T-cell (primary cell): Measurements from ENCODE around the gene LINC01488. TPM values are rescaled to one million over a fixed set of nuclear protein-coding genes. Genes with fewer than 3 reads are reported as not detected.

ENCODE experiments used
- ATAC-seq, 4 experiments: fragments of 200-7000 bp in 3 of 4; fragments of 150-1000 bp in 1 of 4; cut with Tn5 transposase; replicated peaks in 1 of 4; 1 replicate in 3 of 4; 2 replicates in 1 of 4; pipeline ENCODE4 v1.10.0; 2021; ENCODE audit warnings: moderate library complexity in 3 of 4, mild to moderate bottlenecking in 2 of 4, moderate number of reproducible peaks in 1 of 4
- CTCF ChIA-PET, 2 donors: fragments of 300-600 bp; sonication (Branson Sonifier 250); formaldehyde crosslinking; loops; one replicate each; lab custom pipeline; 2022; ENCODE audit warnings: antibody characterized with exemption in 2 of 2; lab: Charles Lee
- POLR2A ChIA-PET, 2 donors: fragments of 300-600 bp; sonication (Branson Sonifier 250); formaldehyde crosslinking; loops; one replicate each; lab custom pipeline; 2022; ENCODE audit warnings: antibody characterized with exemption in 2 of 2; lab: Charles Lee
- DNase-seq, 35 experiments: peaks; one replicate each; pipeline versions ENCODE4 v3.0.0 to v3.0.0-alpha.2; 2013 to 2023
- H3K27ac ChIP-seq: one replicate; pipeline ENCODE4 v1.5.1; 2013; ENCODE audit warnings: low read length
- H3K27me3 ChIP-seq, 2 experiments: replicated peaks in 1 of 2; 1 replicate in 1 of 2; 2 replicates in 1 of 2; pipeline versions ENCODE4 v1.6.1 to v1.7.0; 2013; ENCODE audit warnings: low read length in 1 of 2, mixed read lengths in 1 of 2; ENCODE audit not compliant: control insufficient read depth in 2 of 2, insufficient read depth in 2 of 2; ENCODE audit errors: extremely low read depth in 1 of 2
- H3K36me3 ChIP-seq, 2 donors: 1 replicate in 1 of 2; 2 replicates in 1 of 2; pipeline versions ENCODE4 v1.6.1 to v1.7.0; 2013; ENCODE audit warnings: low read length in 1 of 2; ENCODE audit not compliant: control insufficient read depth in 2 of 2, insufficient read depth in 1 of 2; ENCODE audit errors: extremely low read depth in 1 of 2
- H3K4me1 ChIP-seq, 2 experiments: 1 replicate in 1 of 2; 2 replicates in 1 of 2; pipeline versions ENCODE4 v1.6.1 to v1.7.0; 2013; ENCODE audit warnings: low read length in 2 of 2, mixed read lengths in 1 of 2; ENCODE audit not compliant: insufficient read depth in 2 of 2, control insufficient read depth in 1 of 2; ENCODE audit errors: extremely low read depth in 1 of 2
- H3K4me3 ChIP-seq, 2 donors: 1 replicate in 1 of 2; 2 replicates in 1 of 2; pipeline versions ENCODE4 v1.5.1 to v1.7.0; 2013; ENCODE audit warnings: mild to moderate bottlenecking in 2 of 2, low read length in 1 of 2, moderate library complexity in 1 of 2; ENCODE audit not compliant: control insufficient read depth in 1 of 2; ENCODE audit errors: extremely low read depth in 1 of 2
- H3K9me3 ChIP-seq: 2 replicates; pipeline ENCODE4 v1.7.0; 2013
- H3K27ac Mint-ChIP-seq, 2 donors: one replicate each; pipeline ENCODE4 v1.8.0; 2020 to 2021; ENCODE audit warnings: mild to moderate bottlenecking in 2 of 2, mixed read lengths in 2 of 2
- H3K27me3 Mint-ChIP-seq, 2 donors: one replicate each; pipeline ENCODE4 v1.8.0; 2021 to 2022; ENCODE audit warnings: mixed read lengths in 2 of 2
- H3K36me3 Mint-ChIP-seq: one replicate; pipeline ENCODE4 v1.8.0; 2021; ENCODE audit warnings: mixed read lengths
- H3K4me1 Mint-ChIP-seq, 3 donors: one replicate each; pipeline ENCODE4 v1.8.0; 2020 to 2022; ENCODE audit warnings: mixed read lengths in 3 of 3, mild to moderate bottlenecking in 1 of 3
- H3K4me3 Mint-ChIP-seq, 3 donors: one replicate each; pipeline ENCODE4 v1.8.0; 2020 to 2022; ENCODE audit warnings: mild to moderate bottlenecking in 3 of 3, mixed read lengths in 3 of 3, moderate library complexity in 3 of 3
- H3K9me3 Mint-ChIP-seq, 3 donors: one replicate each; pipeline ENCODE4 v1.8.0; 2020 to 2022; ENCODE audit warnings: mixed read lengths in 3 of 3
- WGBS: methylation state at CpG from one replicate; pipeline ENCODE4 v1.1.5; 2013; ENCODE audit warnings: missing lambda C conversion rate; ENCODE audit not compliant: insufficient coverage; 5-methylcytosine and 5-hydroxymethylcytosine counted together
- total RNA-seq, 35 experiments: library from RNA in 6 of 35; stranded (reverse) in 6 of 35; fragments of 120-200 nt in 1 of 35; gene quantifications; one replicate each; pipeline versions ENCODE4 v1.2.1 to v1.2.4 and lab custom pipeline; 2013 to 2026

LINC01488 gene
- total RNA-seq, 5 donors from 2014 or later (not counting 1 experiment from before 2014, with no cell fraction given) = not detected

DNA sequence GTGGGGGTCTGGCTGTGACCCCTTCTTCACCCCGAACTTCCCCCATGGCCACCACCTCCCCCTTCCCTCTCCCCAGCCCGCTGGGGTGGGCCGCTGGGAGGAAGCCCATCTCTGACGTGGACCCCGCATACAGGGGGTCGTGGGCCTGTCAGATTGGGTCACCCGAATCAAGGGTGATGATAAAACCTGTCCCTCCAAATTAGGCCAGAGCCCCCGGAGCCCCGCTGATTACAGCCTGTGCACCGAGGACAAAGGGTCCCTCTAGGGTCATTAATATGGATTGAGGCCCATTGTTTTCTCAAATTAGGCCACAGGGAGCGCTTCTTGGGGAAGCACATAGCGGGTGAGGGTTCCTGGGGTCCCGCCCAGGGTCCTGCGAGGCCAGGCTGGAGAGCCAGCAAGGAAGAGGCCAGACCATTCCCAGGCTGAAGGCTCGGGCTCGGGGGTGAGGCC is 4.9 kb upstream of the LINC01488 start:
- Mint-ChIP-seq H3K4me1 (no peaks in the 10 kb centered on the region), H3K4me3 (no peak overlapping the region), H3K9me3 (peaks cover 0 to 3% (median 0%) of the 10 kb centered on the region in 3 donors), H3K36me3 (no peaks in the 10 kb centered on the region), H3K27me3 (peaks cover 8 to 16% of the 10 kb centered on the region in 2 donors), H3K27ac (no peak overlapping the region)
- no peak overlapping the region for H3K27ac ChIP-seq
- ATAC-seq = no peak
- H3K9me3 ChIP-seq = no peaks in the 10 kb centered on the region
- no peaks in the 10 kb centered on the region for H3K36me3 ChIP-seq
- no peak overlapping the region for H3K4me3 ChIP-seq
- WGBS = 72% methylated on average over 12 of the region's 16 CpGs
- DNase-seq = no peak
- ChIA-PET CTCF (no interaction called here), POLR2A (no interaction called here)
- H3K27me3 ChIP-seq = peaks cover 0 to 36% of the 10 kb centered on the region in 2 experiments
- H3K4me1 ChIP-seq = no peaks in the 10 kb centered on the region

DNA sequence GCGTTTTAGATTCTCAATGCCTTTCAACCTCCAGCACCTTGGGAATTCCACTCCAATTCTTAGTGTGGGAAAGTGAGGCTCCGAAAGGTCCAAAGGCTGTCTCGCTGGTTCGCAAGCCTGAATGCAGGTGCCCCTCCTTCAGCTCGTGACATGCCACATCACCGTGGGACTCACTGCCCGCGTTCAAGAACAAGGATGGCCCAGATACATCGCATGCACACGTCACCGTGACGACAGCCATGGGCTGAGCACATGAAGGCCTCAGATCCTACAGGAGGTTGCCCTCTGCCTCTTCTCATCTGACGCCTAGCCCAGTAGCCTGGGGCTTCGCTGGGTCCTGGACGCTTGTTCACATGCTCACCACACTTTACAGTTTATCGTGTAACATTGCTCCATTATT is 4.4 kb upstream of the LINC01488 start:
- Mint-ChIP-seq H3K9me3 (peaks cover 0 to 3% (median 0%) of the 10 kb centered on the region in 3 donors), H3K27ac (no peak overlapping the region), H3K27me3 (peaks cover 5 to 14% of the 10 kb centered on the region in 2 donors), H3K4me1 (no peaks in the 10 kb centered on the region), H3K4me3 (no peak overlapping the region), H3K36me3 (no peaks in the 10 kb centered on the region)
- ATAC-seq = no peak
- Histone ChIP-seq H3K27ac (no peak overlapping the region), H3K36me3 (no peaks in the 10 kb centered on the region), H3K4me1 (no peaks in the 10 kb centered on the region), H3K27me3 (peaks cover 0 to 34% of the 10 kb centered on the region in 2 experiments), H3K4me3 (no peak overlapping the region), H3K9me3 (no peaks in the 10 kb centered on the region)
- no peak for DNase-seq
- CTCF ChIA-PET = no interaction called here
- 93% methylated on average over 15 of the region's 16 CpGs for WGBS
- POLR2A ChIA-PET = no interaction called here

DNA sequence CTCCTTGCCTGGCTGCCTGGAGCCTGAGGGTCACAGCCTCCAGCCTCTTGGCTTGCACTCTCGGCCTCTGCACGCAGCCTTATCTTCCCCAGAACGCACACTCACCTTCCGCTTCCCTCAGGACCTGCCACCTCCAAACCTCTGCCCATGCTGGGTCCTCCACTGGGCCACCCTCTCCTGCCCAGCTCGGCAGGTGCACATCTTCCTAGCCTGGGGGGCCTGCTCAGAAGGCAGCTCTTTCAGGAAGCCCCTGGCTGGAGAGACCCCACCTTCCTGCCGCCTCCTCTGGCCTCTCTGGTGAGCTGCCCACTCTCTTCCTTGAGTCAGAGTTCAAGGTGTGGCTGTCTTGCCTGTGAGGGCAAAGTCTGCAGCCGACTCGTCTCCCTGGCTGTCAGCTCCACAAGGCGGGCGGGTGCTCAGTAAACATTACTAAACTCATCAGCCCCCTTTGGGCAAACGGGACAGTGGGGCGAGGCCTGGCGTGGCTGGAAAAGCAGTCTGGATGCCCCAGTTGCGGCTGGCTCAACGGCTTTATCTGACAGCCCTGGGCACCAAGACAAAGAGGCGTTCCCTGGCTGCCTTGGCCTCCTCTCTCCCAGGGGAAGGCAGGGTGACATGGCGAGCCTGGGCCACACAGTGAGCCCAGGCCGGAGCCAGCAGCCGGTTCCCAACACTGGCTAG is 1.7 kb upstream of the LINC01488 start:
- Mint-ChIP-seq H3K27ac (no peak overlapping the region), H3K27me3 (peaks cover 4 to 5% of the 10 kb centered on the region in 2 donors), H3K4me3 (no peak overlapping the region), H3K36me3 (no peaks in the 10 kb centered on the region), H3K9me3 (no peaks in the 10 kb centered on the region), H3K4me1 (no peaks in the 10 kb centered on the region)
- H3K4me3 ChIP-seq = no peak overlapping the region
- peaks cover 0 to 37% of the 10 kb centered on the region in 2 experiments for H3K27me3 ChIP-seq
- no peak for ATAC-seq
- WGBS = 89% methylated on average over 18 of the region's 19 CpGs
- no peak for DNase-seq
- H3K27ac ChIP-seq = no peak overlapping the region
- H3K4me1 ChIP-seq = no peaks in the 10 kb centered on the region
- H3K36me3 ChIP-seq = no peaks in the 10 kb centered on the region
- no peaks in the 10 kb centered on the region for H3K9me3 ChIP-seq
- ChIA-PET CTCF (no interaction called here), POLR2A (no interaction called here)

DNA sequence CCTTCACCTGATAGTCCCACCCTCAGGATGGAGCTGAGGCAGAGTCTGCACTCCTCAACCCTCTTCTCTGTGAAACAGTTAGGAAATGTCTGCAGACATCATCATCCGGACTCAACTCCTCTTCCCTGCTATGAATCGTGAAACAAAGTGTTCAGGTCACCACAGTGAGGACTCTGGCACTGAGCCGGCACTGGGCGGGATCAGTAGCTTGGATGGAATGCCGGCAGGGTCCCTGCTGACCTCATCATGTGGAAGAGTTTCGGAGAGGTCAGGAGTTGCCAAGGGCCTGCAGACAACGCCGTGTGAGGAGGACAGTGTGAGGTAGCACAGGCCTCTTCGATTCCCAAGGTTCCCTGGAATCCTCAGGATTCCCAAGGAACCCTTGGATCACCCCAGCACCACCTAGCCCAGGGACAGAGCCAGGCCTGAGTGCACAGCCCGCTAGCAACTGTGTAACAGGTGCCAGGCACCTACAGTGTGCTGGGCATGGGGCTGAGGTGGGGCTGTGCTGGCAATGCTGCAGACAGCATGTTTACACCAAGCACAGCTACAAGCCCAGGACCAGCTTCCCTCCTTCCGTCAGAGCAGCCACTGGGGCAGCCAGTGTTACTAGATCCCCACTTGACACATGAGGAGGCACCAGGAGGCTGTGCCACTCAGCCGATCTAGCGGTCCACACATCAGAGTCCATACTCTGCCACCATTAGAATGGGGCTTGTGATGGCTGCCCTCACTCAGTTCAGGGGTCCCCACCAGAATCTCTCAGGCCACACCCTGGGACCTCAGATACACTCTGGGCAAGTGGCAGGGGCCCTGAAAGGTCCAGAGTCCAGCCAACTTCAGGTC is 693 bp upstream of the LINC01488 start:
- H3K9me3 ChIP-seq = no peaks in the 10 kb centered on the region
- H3K27ac Mint-ChIP-seq = no peak overlapping the region
- H3K36me3 ChIP-seq = no peaks in the 10 kb centered on the region
- POLR2A ChIA-PET = no interaction called here
- CTCF ChIA-PET = no interaction called here
- ATAC-seq = no peak
- no peaks in the 10 kb centered on the region for H3K4me1 ChIP-seq
- WGBS = 80% methylated on average over 13 of the region's 13 CpGs
- peaks cover 4 to 5% of the 10 kb centered on the region in 2 donors for H3K27me3 Mint-ChIP-seq
- H3K4me3 ChIP-seq = no peak overlapping the region
- peaks cover 0 to 38% of the 10 kb centered on the region in 2 experiments for H3K27me3 ChIP-seq
- H3K36me3 Mint-ChIP-seq = no peaks in the 10 kb centered on the region
- H3K27ac ChIP-seq = no peak overlapping the region
- no peaks in the 10 kb centered on the region for H3K4me1 Mint-ChIP-seq
- DNase-seq = no peak
- H3K4me3 Mint-ChIP-seq = no peak overlapping the region
- no peaks in the 10 kb centered on the region for H3K9me3 Mint-ChIP-seq

DNA sequence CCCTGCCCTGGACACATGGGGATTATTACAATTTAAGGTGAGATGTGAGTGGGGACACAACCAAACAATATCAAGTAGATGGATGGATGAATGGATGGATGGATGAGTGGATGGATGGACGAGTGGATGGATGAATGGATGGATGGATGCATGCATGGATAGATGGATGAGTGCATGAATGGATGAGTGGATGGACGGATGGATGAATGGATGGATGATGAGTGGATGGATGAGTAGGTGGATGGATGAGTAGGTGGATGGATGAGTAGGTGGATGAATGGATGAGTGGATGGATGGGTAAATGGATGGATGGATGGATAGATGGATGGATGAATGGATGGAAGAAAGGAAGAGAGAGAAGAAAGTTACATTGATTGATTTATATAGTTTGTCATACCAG is 859 bp downstream of the LINC01488 start:
- H3K4me1 Mint-ChIP-seq = no peaks in the 10 kb centered on the region
- peaks cover 2 to 5% of the 10 kb centered on the region in 2 donors for H3K27me3 Mint-ChIP-seq
- no peak overlapping the region for H3K4me3 Mint-ChIP-seq
- no peaks in the 10 kb centered on the region for H3K9me3 Mint-ChIP-seq
- ChIA-PET POLR2A (no interaction called here), CTCF (no interaction called here)
- WGBS = 63% methylated on average over 2 of the region's 2 CpGs
- peaks cover 0 to 41% of the 10 kb centered on the region in 2 experiments for H3K27me3 ChIP-seq
- H3K9me3 ChIP-seq = no peaks in the 10 kb centered on the region
- H3K27ac ChIP-seq = no peak overlapping the region
- no peak overlapping the region for H3K4me3 ChIP-seq
- DNase-seq = no peak
- H3K36me3 ChIP-seq = no peaks in the 10 kb centered on the region
- H3K4me1 ChIP-seq = no peaks in the 10 kb centered on the region
- no peaks in the 10 kb centered on the region for H3K36me3 Mint-ChIP-seq
- H3K27ac Mint-ChIP-seq = no peak overlapping the region
- no peak for ATAC-seq

DNA sequence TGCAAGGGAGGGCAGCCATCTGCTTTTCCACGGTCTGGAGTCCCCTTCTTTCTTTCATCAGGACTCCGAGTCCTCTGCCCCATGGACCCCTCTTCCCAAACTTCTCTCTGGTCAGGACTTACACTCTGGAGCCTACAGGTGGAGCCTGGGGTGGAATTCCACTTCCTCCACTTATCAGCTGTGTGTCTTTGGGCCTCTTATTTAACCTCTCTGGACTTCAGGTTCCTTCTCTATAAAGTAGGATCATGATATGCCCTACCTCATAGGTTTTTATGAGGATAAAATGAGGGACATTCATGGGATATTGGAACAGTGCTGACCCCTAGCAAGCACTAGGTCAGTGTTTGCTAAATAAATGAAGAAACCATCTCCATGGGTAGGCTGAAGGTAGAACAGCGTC is 1.7 kb downstream of the LINC01488 start:
- H3K27ac Mint-ChIP-seq = no peak overlapping the region
- H3K27me3 Mint-ChIP-seq = peaks cover 0 to 3% of the 10 kb centered on the region in 2 donors
- no peaks in the 10 kb centered on the region for H3K4me1 ChIP-seq
- peaks cover 0 to 34% of the 10 kb centered on the region in 2 experiments for H3K27me3 ChIP-seq
- 100% methylated on average over 1 of the region's 3 CpGs for WGBS
- H3K36me3 Mint-ChIP-seq = no peaks in the 10 kb centered on the region
- H3K4me3 Mint-ChIP-seq = no peak overlapping the region
- no peak for DNase-seq
- H3K27ac ChIP-seq = no peak overlapping the region
- H3K9me3 ChIP-seq = no peaks in the 10 kb centered on the region
- CTCF ChIA-PET = no interaction called here
- ATAC-seq = no peak
- no peaks in the 10 kb centered on the region for H3K9me3 Mint-ChIP-seq
- no peaks in the 10 kb centered on the region for H3K4me1 Mint-ChIP-seq
- H3K36me3 ChIP-seq = no peaks in the 10 kb centered on the region
- no peak overlapping the region for H3K4me3 ChIP-seq
- POLR2A ChIA-PET = no interaction called here
